Pancreas (tissue), 10 donors: Measurements from ENCODE around the gene INPP5F. TPM values are rescaled to one million over a fixed set of nuclear protein-coding genes. Genes with fewer than 3 reads are reported as not detected.
A peak's percentile ranks its signal among the peaks of the same experiment; 100 is the strongest.

Source experiments
- ATAC-seq, 4 donors: fragments of 200-7000 bp; cut with Tn5 transposase; one replicate each; pipeline versions ENCODE4 v1.8.0 to v1.9.1; 2020; ENCODE audit warnings: mild to moderate bottlenecking in 4 of 4, moderate library complexity in 4 of 4
- DNase-seq, 6 donors: peaks; one replicate each; pipeline ENCODE4 v3.0.0-alpha.2; 2020
- FAIRE-seq: peaks from 2 replicates; lab custom pipeline; 2012; peaks lifted over from hg19 to GRCh38; lab: Jason Lieb, UNC
- H3K27ac ChIP-seq, 4 donors: fragments of 200-600 bp; sonication (generic); 1 replicate in 3 of 4; 2 replicates in 1 of 4; pipeline versions ENCODE4 v1.5.0 to v1.8.0; 2020
- H3K27me3 ChIP-seq, 4 donors: fragments of 200-600 bp; one replicate each; pipeline ENCODE4 v1.8.0; 2021
- H3K36me3 ChIP-seq, 3 donors: fragments of 200-600 bp; sonication (generic) in 1 of 3; one replicate each; pipeline versions ENCODE4 v1.5.0 to v1.8.0; 2020 to 2021
- H3K4me1 ChIP-seq, 3 donors: fragments of 200-600 bp; one replicate each; pipeline ENCODE4 v1.8.0; 2021
- H3K4me3 ChIP-seq, 4 donors: fragments of 200-600 bp; sonication (generic) in 2 of 4; one replicate each; pipeline versions ENCODE4 v1.5.0 to v1.8.0; 2020 to 2021
- H3K9me3 ChIP-seq, 4 donors: fragments of 200-600 bp; one replicate each; pipeline ENCODE4 v1.8.0; 2021
- CTCF ChIP-seq, 4 donors: fragments of 200-600 bp; sonication (generic) in 3 of 4; IDR thresholded peaks; one replicate each; pipeline versions ENCODE4 v1.5.0 to v1.8.0; 2021; ENCODE audit warnings: antibody characterized with exemption in 4 of 4
- WGBS, 2 donors: extraction: QIAGEN DNeasy Blood & Tissue Kit; methylation state at CpG; one replicate each; pipeline ENCODE4 v1.1.7; 2013; 5-methylcytosine and 5-hydroxymethylcytosine counted together
- intact Hi-C, 3 donors: fragments of 100-400 bp; cut with DNase I; formaldehyde crosslinking; loops; one replicate each; pipeline versions ENCODE4 v1.11.1 to v1.14.2; 2022
- polyA plus RNA-seq, 2 donors: library from polyadenylated mRNA; stranded (reverse); fragments of 200-250 nt; gene quantifications; one replicate each; pipeline ENCODE4 v1.2.3, GENCODE V29; 2013
- total RNA-seq, 6 donors: library from RNA; stranded (reverse); fragmentation: NEBNext Ultra II Directional in 4 of 6; extraction: Animal tissue kit (Norgen Biotek cat#: 25700) in 4 of 6; gene quantifications; one replicate each; pipeline versions ENCODE4 v1.2.1 to v1.2.4, GENCODE V29; 2021 to 2023
- donor health status: healthy with polysubstance abuse.
- donor health status: DM: no; HTN: no; CAD: no; lungs with moderate emphysema.
- donor health status: DM: no; HTN: no; CAD: no.
- donor health status: control.
- donor health status: control.
- donor health status: Bipolar disorder and iron deficiency.
- donor health status: DM: yes; HTN: yes; CAD: no.
- donor health status: DM: no; HTN: no; CAD: no.
- donor health status: DM: no; HTN: no; CAD: no.
- donor health status: DM: yes; HTN: yes; CAD: no.

Gene INPP5F
- total and polyA plus RNA-seq, 8 donors = 4.3 to 13.6 (median 4.7) TPM

GRCh38 chr10:119761106-119761505 is 35.3 kb downstream of the INPP5F start:
- H3K27ac ChIP-seq = no peak overlapping the region
- H3K4me1 ChIP-seq = no peaks in the 10 kb centered on the region
- intact Hi-C loops = no loop called here
- H3K4me3 ChIP-seq = no peak overlapping the region
- FAIRE-seq (peak; percentile 29), DNase-seq (no peak), ATAC-seq (no peak)
- 92 to 98% methylated on average over 3 of the region's 3 CpGs for WGBS, 2 donors
- H3K36me3 ChIP-seq = no peaks in the 10 kb centered on the region
- no peak for TF ChIP-seq CTCF (IDR thresholded peaks at IDR 0.05)
- no peaks in the 10 kb centered on the region for H3K9me3 ChIP-seq
- no peaks in the 10 kb centered on the region for H3K27me3 ChIP-seq

- Histone ChIP-seq H3K4me1 (no peaks in the 10 kb centered on the region), H3K27me3 (no peaks in the 10 kb centered on the region), H3K4me3 (no peak overlapping the region), H3K27ac (no peak overlapping the region), H3K9me3 (no peaks in the 10 kb centered on the region), H3K36me3 (no peaks in the 10 kb centered on the region)
- WGBS, 2 donors = 91 to 96% methylated on average over 3 of the region's 3 CpGs
- FAIRE-seq = no peak
- ATAC-seq = no peak
- TF ChIP-seq CTCF (IDR thresholded peaks at IDR 0.05) = no peak
- no peak for DNase-seq
- intact Hi-C loops = no loop called here
Observed at GRCh38 chr10:119762035-119762434, 36.2 kb downstream of the INPP5F start.

GRCh38 chr10:119762805-119763798 is 37.3 kb downstream of the INPP5F start:
- Histone ChIP-seq H3K27ac (no peak overlapping the region), H3K9me3 (no peaks in the 10 kb centered on the region), H3K4me3 (no peak overlapping the region), H3K4me1 (no peaks in the 10 kb centered on the region), H3K27me3 (no peaks in the 10 kb centered on the region), H3K36me3 (no peaks in the 10 kb centered on the region)
- ATAC-seq = no peak
- TF ChIP-seq CTCF (IDR thresholded peaks at IDR 0.05) = no peak
- no peak for DNase-seq
- WGBS, 2 donors = 77 to 78% methylated on average over 8 of the region's 8 CpGs
- no peak for FAIRE-seq
- intact Hi-C loops = no loop called here

GRCh38 chr10:119768455-119769094 is 42.7 kb downstream of the INPP5F start:
- no peak overlapping the region for H3K4me3 ChIP-seq
- intact Hi-C loops = no loop called here
- FAIRE-seq (no peak), DNase-seq (no peak), ATAC-seq (peak in 1 of 4 donors; percentile 27)
- no peaks in the 10 kb centered on the region for H3K27me3 ChIP-seq
- 77 to 83% methylated on average over 4 of the region's 4 CpGs for WGBS, 2 donors
- H3K27ac ChIP-seq = no peak overlapping the region
- peaks cover 0 to 3% (median 0%) of the 10 kb centered on the region in 3 donors for H3K4me1 ChIP-seq
- no peaks in the 10 kb centered on the region for H3K36me3 ChIP-seq
- TF ChIP-seq CTCF (IDR thresholded peaks at IDR 0.05) = no peak
- no peaks in the 10 kb centered on the region for H3K9me3 ChIP-seq
